ENCODE results near the gene INTU.

INTU gene

DNA sequence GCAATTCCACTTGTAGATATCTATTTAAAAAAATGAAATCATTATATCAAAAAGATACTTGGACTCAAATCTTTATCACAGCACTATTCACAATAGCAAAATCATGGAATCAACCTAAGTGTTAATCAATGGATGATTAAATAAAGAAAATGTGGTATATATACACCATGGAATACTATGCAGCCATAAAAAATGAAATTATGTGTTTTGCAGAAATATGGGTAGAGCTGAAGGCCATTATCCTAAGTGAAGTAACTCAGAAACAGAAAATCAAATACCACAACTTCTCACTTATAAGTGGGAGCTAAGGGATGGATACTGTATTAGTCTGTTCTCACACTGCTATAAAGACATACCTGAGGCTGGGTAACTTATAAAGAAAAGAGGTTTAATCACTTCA, 14.3 kb upstream of the INTU start:
- Histone ChIP-seq H3K9me3 (ENCODE audit: control insufficient read depth, insufficient read depth, low read length) (no peaks in the 10 kb centered on the region), H3K4me1 (ENCODE audit: control insufficient read depth, insufficient read depth, low read length) (no peaks in the 10 kb centered on the region), H3K36me3 (ENCODE audit: control insufficient read depth, insufficient read depth, low read length) (no peaks in the 10 kb centered on the region), H3K4me3 (ENCODE audit: low read depth, low read length) (no peak overlapping the region), H3K9ac (ENCODE audit: low read depth, low read length) (no peak overlapping the region), H3K27me3 (ENCODE audit: control insufficient read depth, insufficient read depth, low read length) (peaks cover 13% of the 10 kb centered on the region)

DNA sequence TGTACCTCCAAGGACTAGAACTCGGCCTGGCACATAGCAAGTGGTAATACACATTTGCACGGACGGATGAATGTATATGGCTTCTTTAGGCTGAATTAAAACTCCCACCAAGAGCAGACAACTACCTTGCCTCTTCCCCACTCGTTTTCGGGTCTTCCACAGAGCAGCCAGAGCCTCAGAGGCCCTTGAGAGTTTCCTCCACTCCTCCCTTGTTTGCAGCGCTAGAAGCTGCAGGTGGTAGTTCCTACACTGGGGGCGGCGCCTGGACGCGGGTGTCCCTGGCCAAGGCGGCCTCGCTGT, 10.2 kb upstream of the INTU start:
- Histone ChIP-seq H3K4me3 (ENCODE audit: low read depth, low read length) (peak overlapping the region; percentile 66), H3K9me3 (ENCODE audit: control insufficient read depth, insufficient read depth, low read length) (no peaks in the 10 kb centered on the region), H3K36me3 (ENCODE audit: control insufficient read depth, insufficient read depth, low read length) (no peaks in the 10 kb centered on the region), H3K27me3 (ENCODE audit: control insufficient read depth, insufficient read depth, low read length) (peaks cover 28% of the 10 kb centered on the region), H3K4me1 (ENCODE audit: control insufficient read depth, insufficient read depth, low read length) (no peaks in the 10 kb centered on the region), H3K9ac (ENCODE audit: low read depth, low read length) (no peak overlapping the region)

DNA sequence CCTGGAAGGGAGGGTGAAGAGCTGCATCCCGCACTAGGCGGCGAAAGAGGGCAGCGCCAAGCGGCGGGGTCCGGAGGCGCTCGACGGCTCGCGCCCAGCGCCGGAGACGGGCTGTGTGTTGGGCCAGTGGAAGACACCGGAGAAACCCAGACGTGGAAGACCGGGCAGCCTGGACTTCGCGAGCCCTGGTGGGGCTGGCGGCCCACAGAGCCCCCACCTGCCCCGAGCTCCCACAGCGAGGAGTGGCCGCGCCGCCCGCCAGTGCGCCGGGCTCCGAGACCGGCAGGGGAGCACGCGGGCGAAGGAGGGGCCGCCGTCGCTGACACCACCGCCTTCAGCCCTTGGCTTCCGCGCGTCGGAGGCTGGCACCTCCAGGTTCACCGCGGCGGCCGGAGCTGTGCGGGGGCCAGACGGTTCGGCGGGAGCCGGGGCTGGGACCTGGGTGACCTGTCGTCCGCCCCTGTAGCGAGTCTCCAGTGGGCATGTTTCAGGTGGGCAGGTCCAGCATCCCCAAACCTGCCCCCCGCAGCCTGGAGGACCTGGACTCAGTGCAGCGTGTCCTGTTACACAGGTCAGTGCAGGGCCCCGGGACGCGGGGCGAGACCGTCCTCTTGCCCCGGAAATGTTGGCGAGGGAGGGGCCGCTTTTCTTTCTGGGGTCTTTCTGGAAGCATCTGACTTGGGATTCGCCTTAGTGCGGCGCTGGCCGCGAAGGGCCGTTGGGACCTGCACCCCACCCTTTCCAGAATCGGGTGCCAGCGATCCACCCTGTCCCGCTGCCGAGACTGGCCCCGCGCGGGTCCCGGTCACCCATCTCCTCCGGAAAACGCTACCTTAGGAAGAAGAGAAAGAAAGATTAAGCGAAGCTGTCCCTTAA, 9.6 kb upstream of the INTU start:
- Histone ChIP-seq H3K36me3 (ENCODE audit: control insufficient read depth, insufficient read depth, low read length) (no peaks in the 10 kb centered on the region), H3K4me3 (ENCODE audit: low read depth, low read length) (peak overlapping the region; percentile 66), H3K9me3 (ENCODE audit: control insufficient read depth, insufficient read depth, low read length) (no peaks in the 10 kb centered on the region), H3K27me3 (ENCODE audit: control insufficient read depth, insufficient read depth, low read length) (peaks cover 28% of the 10 kb centered on the region), H3K4me1 (ENCODE audit: control insufficient read depth, insufficient read depth, low read length) (no peaks in the 10 kb centered on the region), H3K9ac (ENCODE audit: low read depth, low read length) (no peak overlapping the region)

DNA sequence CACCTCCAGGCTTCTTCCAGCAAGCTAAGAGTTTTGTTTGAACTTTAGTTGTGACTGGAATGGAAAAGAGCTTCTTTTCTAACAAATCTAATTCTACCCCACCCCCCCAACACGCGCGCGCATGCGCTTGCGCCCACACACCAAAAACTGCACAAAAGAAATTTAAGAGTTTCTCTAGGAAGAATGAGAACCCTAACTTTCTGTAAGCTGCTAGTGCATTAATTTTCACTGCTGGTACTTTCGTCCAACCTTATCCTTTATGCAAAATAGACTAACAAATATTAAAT, 9.0 kb upstream of the INTU start:
- Histone ChIP-seq H3K4me1 (ENCODE audit: control insufficient read depth, insufficient read depth, low read length) (no peaks in the 10 kb centered on the region), H3K9me3 (ENCODE audit: control insufficient read depth, insufficient read depth, low read length) (no peaks in the 10 kb centered on the region), H3K4me3 (ENCODE audit: low read depth, low read length) (peak overlapping the region; percentile 66), H3K27me3 (ENCODE audit: control insufficient read depth, insufficient read depth, low read length) (peaks cover 28% of the 10 kb centered on the region), H3K36me3 (ENCODE audit: control insufficient read depth, insufficient read depth, low read length) (no peaks in the 10 kb centered on the region), H3K9ac (ENCODE audit: low read depth, low read length) (no peak overlapping the region)

DNA sequence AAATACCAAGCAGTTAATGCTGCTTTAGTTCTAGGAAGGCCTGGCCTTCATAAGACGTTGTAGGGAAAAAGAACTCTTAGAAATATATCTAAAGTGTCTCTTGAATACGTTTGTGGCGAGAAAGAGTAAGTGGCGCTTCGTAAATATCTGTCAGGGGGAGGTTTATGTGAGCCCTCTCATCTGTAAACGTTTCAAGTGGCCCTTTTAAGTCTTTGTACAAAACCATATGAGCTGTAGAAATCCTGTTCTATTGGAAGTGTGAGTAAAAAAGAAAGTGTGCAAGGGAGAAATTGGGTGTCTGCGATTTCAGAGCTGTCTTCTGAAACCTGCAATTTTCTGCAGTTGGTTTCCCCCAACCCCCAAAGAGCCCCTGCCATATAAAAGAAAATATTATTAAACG, 8.6 kb upstream of the INTU start:
- Histone ChIP-seq H3K36me3 (ENCODE audit: control insufficient read depth, insufficient read depth, low read length) (no peaks in the 10 kb centered on the region), H3K4me3 (ENCODE audit: low read depth, low read length) (peak overlapping the region; percentile 66), H3K9me3 (ENCODE audit: control insufficient read depth, insufficient read depth, low read length) (no peaks in the 10 kb centered on the region), H3K4me1 (ENCODE audit: control insufficient read depth, insufficient read depth, low read length) (no peaks in the 10 kb centered on the region), H3K9ac (ENCODE audit: low read depth, low read length) (no peak overlapping the region), H3K27me3 (ENCODE audit: control insufficient read depth, insufficient read depth, low read length) (peaks cover 28% of the 10 kb centered on the region)

DNA sequence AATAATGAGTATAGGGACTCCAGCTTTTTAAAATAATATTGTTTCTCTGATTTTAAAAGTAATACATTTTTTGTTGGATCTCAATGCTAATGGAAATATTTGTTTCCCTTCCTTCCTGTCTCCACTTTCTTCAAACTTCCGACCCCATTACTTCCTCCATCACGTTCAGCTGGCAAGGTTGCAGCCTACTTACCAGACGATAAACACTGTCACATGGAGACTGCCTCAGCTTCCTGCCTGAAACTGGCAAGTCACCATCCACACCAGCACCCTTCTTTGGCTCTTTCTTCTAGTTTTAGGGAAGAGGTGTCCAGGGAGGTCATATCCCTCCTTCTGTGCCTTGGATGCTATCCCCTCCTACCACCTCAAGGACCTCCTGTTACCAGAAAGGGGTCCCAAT, 3.4 kb upstream of the INTU start:
- Histone ChIP-seq H3K4me3 (ENCODE audit: low read depth, low read length) (no peak overlapping the region), H3K27me3 (ENCODE audit: control insufficient read depth, insufficient read depth, low read length) (peaks cover 5% of the 10 kb centered on the region), H3K4me1 (ENCODE audit: control insufficient read depth, insufficient read depth, low read length) (no peaks in the 10 kb centered on the region), H3K9me3 (ENCODE audit: control insufficient read depth, insufficient read depth, low read length) (no peaks in the 10 kb centered on the region), H3K9ac (ENCODE audit: low read depth, low read length) (no peak overlapping the region), H3K36me3 (ENCODE audit: control insufficient read depth, insufficient read depth, low read length) (no peaks in the 10 kb centered on the region)

DNA sequence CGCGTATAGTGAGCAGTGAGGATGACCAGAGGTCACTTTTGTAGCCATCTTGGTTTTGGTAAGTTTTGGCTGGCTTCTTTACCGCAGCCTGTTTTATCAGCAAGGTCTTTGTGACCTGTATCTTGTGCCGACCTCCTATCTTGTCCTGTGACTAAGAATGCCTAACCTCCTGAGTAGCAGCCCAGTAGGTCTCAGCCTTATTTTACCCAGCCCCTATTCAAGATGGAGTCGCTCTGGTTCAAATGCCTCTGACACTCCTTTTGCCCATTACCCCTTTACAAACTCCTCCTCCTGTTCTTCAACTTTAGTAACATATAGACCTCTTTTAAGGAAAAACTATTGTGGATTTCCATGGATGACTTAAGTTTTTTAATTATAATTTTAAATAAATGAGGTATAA, 2.6 kb upstream of the INTU start:
- H3K36me3 ChIP-seq (ENCODE audit: control insufficient read depth, insufficient read depth, low read length), result no peaks in the 10 kb centered on the region
- no peaks in the 10 kb centered on the region for H3K27me3 ChIP-seq (ENCODE audit: control insufficient read depth, insufficient read depth, low read length)
- H3K4me3 ChIP-seq (ENCODE audit: low read depth, low read length), result no peak overlapping the region
- H3K4me1 ChIP-seq (ENCODE audit: control insufficient read depth, insufficient read depth, low read length), result no peaks in the 10 kb centered on the region
- H3K9me3 ChIP-seq (ENCODE audit: control insufficient read depth, insufficient read depth, low read length), result no peaks in the 10 kb centered on the region
- H3K9ac ChIP-seq (ENCODE audit: low read depth, low read length), result no peak overlapping the region

DNA sequence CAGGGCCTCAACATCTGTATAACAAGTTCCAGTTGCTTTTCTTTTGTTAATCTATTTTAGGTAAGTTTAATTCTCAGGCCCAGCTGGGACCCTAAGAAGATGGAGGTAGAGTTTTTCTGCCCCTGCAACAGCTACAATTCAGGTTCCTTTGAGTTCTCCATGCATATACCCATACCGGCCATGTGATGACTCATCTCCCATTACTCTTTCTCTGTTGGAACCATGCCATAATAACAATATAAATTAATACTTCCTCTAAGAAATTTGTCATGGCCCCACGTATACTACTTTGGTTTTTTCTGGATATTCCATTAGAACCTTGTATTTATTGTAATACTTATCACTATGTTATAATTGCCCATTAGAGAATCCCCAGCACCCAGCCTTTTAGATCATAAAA, 1.3 kb upstream of the INTU start:
- Histone ChIP-seq H3K4me1 (ENCODE audit: control insufficient read depth, insufficient read depth, low read length) (no peaks in the 10 kb centered on the region), H3K36me3 (ENCODE audit: control insufficient read depth, insufficient read depth, low read length) (no peaks in the 10 kb centered on the region), H3K9ac (ENCODE audit: low read depth, low read length) (no peak overlapping the region), H3K9me3 (ENCODE audit: control insufficient read depth, insufficient read depth, low read length) (no peaks in the 10 kb centered on the region), H3K4me3 (ENCODE audit: low read depth, low read length) (no peak overlapping the region), H3K27me3 (ENCODE audit: control insufficient read depth, insufficient read depth, low read length) (no peaks in the 10 kb centered on the region)

DNA sequence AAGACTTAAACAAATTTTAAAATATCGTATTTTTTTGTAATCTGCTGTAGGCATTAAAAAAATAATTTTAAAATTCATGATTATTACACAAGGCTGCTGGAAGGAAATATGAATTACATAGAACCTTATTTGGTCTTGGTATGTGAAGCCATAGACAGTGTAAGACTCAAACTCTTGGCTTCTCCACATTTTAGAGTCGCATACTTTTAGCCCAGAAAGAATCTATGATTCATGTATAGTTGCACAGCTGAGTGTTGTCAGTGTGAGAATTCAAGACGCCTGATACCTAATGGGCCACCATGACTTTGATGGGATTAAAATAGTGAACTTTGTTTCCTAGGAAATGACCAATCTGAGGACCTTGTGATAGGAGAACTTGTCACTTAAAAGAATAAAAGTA, 1.4 kb downstream of the INTU start:
- H3K9me3 ChIP-seq (ENCODE audit: control insufficient read depth, insufficient read depth, low read length), result no peaks in the 10 kb centered on the region
- H3K36me3 ChIP-seq (ENCODE audit: control insufficient read depth, insufficient read depth, low read length), result no peaks in the 10 kb centered on the region
- H3K4me3 ChIP-seq (ENCODE audit: low read depth, low read length), result no peak overlapping the region
- no peaks in the 10 kb centered on the region for H3K27me3 ChIP-seq (ENCODE audit: control insufficient read depth, insufficient read depth, low read length)
- no peak overlapping the region for H3K9ac ChIP-seq (ENCODE audit: low read depth, low read length)
- H3K4me1 ChIP-seq (ENCODE audit: control insufficient read depth, insufficient read depth, low read length), result no peaks in the 10 kb centered on the region

DNA sequence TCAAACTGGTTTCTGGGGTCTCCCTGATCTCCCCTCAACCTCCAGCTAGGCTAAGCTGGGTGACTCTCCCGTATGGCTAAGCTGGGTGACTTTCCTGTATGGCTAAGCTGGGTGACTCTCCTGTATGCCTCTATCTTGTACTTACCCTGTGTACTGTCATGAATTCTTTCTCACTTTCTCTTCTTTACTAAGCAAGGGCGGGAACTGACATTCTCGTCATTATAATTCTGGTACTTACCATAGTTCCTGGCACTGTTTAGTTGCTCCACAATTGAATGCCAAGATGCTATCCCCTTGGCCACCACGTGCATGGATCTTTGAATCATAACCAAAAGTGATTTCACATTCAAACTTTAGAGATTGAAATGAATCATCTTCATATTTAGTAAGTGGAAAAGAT, 8.8 kb downstream of the INTU start:
- Histone ChIP-seq H3K36me3 (ENCODE audit: control insufficient read depth, insufficient read depth, low read length) (no peaks in the 10 kb centered on the region), H3K9ac (ENCODE audit: low read depth, low read length) (no peak overlapping the region), H3K27me3 (ENCODE audit: control insufficient read depth, insufficient read depth, low read length) (no peaks in the 10 kb centered on the region), H3K4me1 (ENCODE audit: control insufficient read depth, insufficient read depth, low read length) (no peaks in the 10 kb centered on the region), H3K4me3 (ENCODE audit: low read depth, low read length) (no peak overlapping the region), H3K9me3 (ENCODE audit: control insufficient read depth, insufficient read depth, low read length) (no peaks in the 10 kb centered on the region)

DNA sequence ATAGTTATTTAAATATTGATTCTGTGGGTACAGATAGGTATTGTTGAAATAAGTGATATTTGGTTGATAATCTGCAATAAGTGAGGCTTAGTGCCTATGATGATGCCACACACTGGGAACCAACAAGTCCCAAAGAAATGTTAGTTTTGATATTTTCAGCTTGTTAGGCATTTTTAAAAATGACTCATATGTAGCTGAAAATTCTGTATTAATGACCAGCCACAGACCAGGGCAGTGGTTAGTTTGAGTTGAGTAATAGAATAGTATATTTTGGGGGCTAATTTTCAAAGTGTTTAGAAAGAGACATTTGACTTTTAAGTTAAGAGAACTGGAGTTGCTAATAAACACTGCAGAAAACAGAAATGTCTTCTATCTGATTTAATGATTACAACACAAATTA, 9.4 kb downstream of the INTU start:
- H3K4me3 ChIP-seq (ENCODE audit: low read depth, low read length), result no peak overlapping the region

DNA sequence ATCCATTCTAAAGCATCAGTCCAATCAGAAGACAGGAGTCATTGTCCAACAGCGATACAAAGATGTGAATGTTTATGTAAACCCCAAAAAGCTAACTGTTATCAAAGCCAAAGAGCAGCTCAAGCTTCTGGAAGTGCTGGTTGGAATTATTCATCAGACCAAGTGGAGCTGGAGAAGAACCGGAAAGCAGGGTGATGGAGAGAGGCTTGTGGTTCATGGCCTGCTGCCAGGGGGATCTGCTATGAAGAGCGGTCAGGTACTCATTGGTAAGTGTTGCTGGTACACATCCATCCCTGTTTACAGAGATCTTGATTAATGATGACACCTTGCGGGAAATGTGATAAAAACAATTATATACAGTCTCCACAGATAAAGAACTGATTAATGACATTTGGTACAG, 11.0 kb downstream of the INTU start:
- no peaks in the 10 kb centered on the region for H3K9me3 ChIP-seq (ENCODE audit: control insufficient read depth, insufficient read depth, low read length)
- H3K36me3 ChIP-seq (ENCODE audit: control insufficient read depth, insufficient read depth, low read length), result no peaks in the 10 kb centered on the region
- no peak overlapping the region for H3K9ac ChIP-seq (ENCODE audit: low read depth, low read length)
- no peak overlapping the region for H3K4me3 ChIP-seq (ENCODE audit: low read depth, low read length)
- H3K27me3 ChIP-seq (ENCODE audit: control insufficient read depth, insufficient read depth, low read length), result no peaks in the 10 kb centered on the region
- H3K4me1 ChIP-seq (ENCODE audit: control insufficient read depth, insufficient read depth, low read length), result no peaks in the 10 kb centered on the region

More for the DNA sequence above, 9.4 kb downstream of the INTU start:
- Histone ChIP-seq H3K9ac (ENCODE audit: low read depth, low read length) (no peak overlapping the region), H3K9me3 (ENCODE audit: control insufficient read depth, insufficient read depth, low read length) (no peaks in the 10 kb centered on the region), H3K4me1 (ENCODE audit: control insufficient read depth, insufficient read depth, low read length) (no peaks in the 10 kb centered on the region), H3K36me3 (ENCODE audit: control insufficient read depth, insufficient read depth, low read length) (no peaks in the 10 kb centered on the region), H3K27me3 (ENCODE audit: control insufficient read depth, insufficient read depth, low read length) (no peaks in the 10 kb centered on the region)

All from iPS-15b (cell line).